HepG2 (cell line): ENCODE results near the gene LARP4. TPM values are rescaled to one million over a fixed set of nuclear protein-coding genes. Genes with fewer than 3 reads are reported as not detected.

Experiments
- AKAP8 ChIP-seq: sonication (generic); formaldehyde crosslinking; IDR thresholded peaks from 2 replicates; pipeline ENCODE4 v1.5.1; 2020; ENCODE audit warnings: mild to moderate bottlenecking, missing genetic modification reagents
- CREB3 ChIP-seq: sonication (generic); formaldehyde crosslinking; IDR thresholded peaks from 2 replicates; pipeline ENCODE4 v1.5.0; 2020; ENCODE audit warnings: missing genetic modification reagents
- HDAC6 ChIP-seq: fragments of 200-600 bp; sonication (generic); IDR thresholded peaks from 2 replicates; pipeline ENCODE4 v1.7.0; 2017; ENCODE audit warnings: mild to moderate bottlenecking, antibody characterized with exemption, low read length, low read depth
- HOXA9 ChIP-seq: sonication (generic); formaldehyde crosslinking; IDR thresholded peaks from 2 replicates; pipeline ENCODE4 v1.8.1; 2022; ENCODE audit warnings: missing genetic modification reagents, mild to moderate bottlenecking, moderate library complexity, borderline replicate concordance
- IKZF5 ChIP-seq: IDR thresholded peaks from 2 replicates; pipeline ENCODE4 v1.6.1; 2018; ENCODE audit warnings: missing genetic modification reagents, mild to moderate bottlenecking, missing compliant biosample characterization
- MAX ChIP-seq: IDR thresholded peaks from 2 replicates; pipeline ENCODE4 v1.6.1; 2012; ENCODE audit warnings: inconsistent platforms
- MTERF4 ChIP-seq: sonication (generic); formaldehyde crosslinking; IDR thresholded peaks from 2 replicates; pipeline ENCODE4 v1.8.0; 2023; ENCODE audit warnings: mild to moderate bottlenecking, missing genetic modification reagents
- PCBP1 ChIP-seq: fragments of 200-400 bp; formaldehyde crosslinking; IDR thresholded peaks from 2 replicates; pipeline ENCODE4 v1.6.1; 2017; ENCODE audit warnings: mild to moderate bottlenecking, low read depth, low read length, borderline replicate concordance
- RBAK ChIP-seq: sonication (generic); formaldehyde crosslinking; IDR thresholded peaks from 2 replicates; pipeline ENCODE4 v1.5.1; 2020; ENCODE audit warnings: mild to moderate bottlenecking, missing genetic modification reagents
- REPIN1 ChIP-seq: sonication (generic); formaldehyde crosslinking; IDR thresholded peaks from 2 replicates; pipeline ENCODE4 v1.8.0; 2022; ENCODE audit warnings: missing genetic modification reagents, low read depth, mild to moderate bottlenecking, borderline replicate concordance
- TFDP1 ChIP-seq: IDR thresholded peaks from 2 replicates; pipeline ENCODE4 v1.6.1; 2016; ENCODE audit warnings: missing compliant biosample characterization, missing genetic modification reagents, borderline replicate concordance
- TP53 ChIP-seq: sonication (generic); formaldehyde crosslinking; conservative IDR thresholded peaks from 2 replicates; pipeline ENCODE4 v1.4.0; 2020; ENCODE audit warnings: missing genetic modification reagents
- TRAFD1 ChIP-seq: sonication (generic); formaldehyde crosslinking; IDR thresholded peaks from 2 replicates; pipeline ENCODE4 v1.5.1; 2020; ENCODE audit warnings: missing genetic modification reagents, mild to moderate bottlenecking, borderline replicate concordance
- YY1 ChIP-seq: IDR thresholded peaks from 2 replicates; pipeline ENCODE4 v1.6.1; 2011; ENCODE audit warnings: low read length, low read depth, moderate library complexity, mild to moderate bottlenecking; ENCODE audit not compliant: insufficient read depth, insufficient replicate concordance
- ZNF230 ChIP-seq: sonication (generic); formaldehyde crosslinking; IDR thresholded peaks from 2 replicates; pipeline ENCODE4 v1.4.0; 2020; ENCODE audit warnings: mild to moderate bottlenecking, missing genetic modification reagents
- ZNF276 ChIP-seq: sonication (generic); formaldehyde crosslinking; IDR thresholded peaks from 2 replicates; pipeline ENCODE4 v1.4.0; 2020; ENCODE audit warnings: mild to moderate bottlenecking, low read depth, missing genetic modification reagents
- ZNF557 ChIP-seq: sonication (generic); formaldehyde crosslinking; IDR thresholded peaks from 2 replicates; pipeline ENCODE4 v1.4.0; 2020; ENCODE audit warnings: missing genetic modification reagents
- ZNF569 ChIP-seq: sonication (generic); formaldehyde crosslinking; IDR thresholded peaks from 2 replicates; pipeline ENCODE4 v1.5.0; 2020; ENCODE audit warnings: mild to moderate bottlenecking, missing genetic modification reagents, moderate library complexity, borderline replicate concordance
- ZNF703 ChIP-seq: sonication (generic); formaldehyde crosslinking; IDR thresholded peaks from 2 replicates; pipeline ENCODE4 v1.5.1; 2020; ENCODE audit warnings: missing genetic modification reagents, mild to moderate bottlenecking, moderate library complexity, borderline replicate concordance
- ZNF816 ChIP-seq: sonication (generic); formaldehyde crosslinking; IDR thresholded peaks from 2 replicates; pipeline ENCODE4 v1.8.0; 2022; ENCODE audit warnings: missing genetic modification reagents, mild to moderate bottlenecking, borderline replicate concordance
- polyA plus RNA-seq, 8 experiments: library from polyadenylated mRNA; depleted of rRNA in 3 of 8; stranded (reverse) in 7 of 8; unstranded in 1 of 8; fragments of >200 nt; fragmentation: Illumina TruSeq in 4 of 8; extraction: Trizol in 4 of 8; gene quantifications; 2 replicates each; pipeline versions ENCODE4 v1.2.1 to v1.2.3, GENCODE V29; 2011 to 2016; ENCODE audit warnings: low read depth in 4 of 8, missing spikeins in 1 of 8, mixed read lengths in 1 of 8; ENCODE audit not compliant: insufficient read depth in 1 of 8
- total RNA-seq, 5 experiments: library from RNA; depleted of rRNA; stranded (reverse); fragments of >200 nt; fragmentation: Illumina TruSeq; extraction: Trizol; gene quantifications; 2 replicates each; pipeline ENCODE4 v1.2.3, GENCODE V29; 2016; ENCODE audit warnings: low read depth in 1 of 5

Gene LARP4
- total and polyA plus RNA-seq, 2 of the 13 experiments (the other 11 are each of a cell fraction or from before 2014, with no cell fraction given), result 16.4 to 42.7 TPM

GRCh38 chr12:50504798-50505674 is 104.4 kb downstream of the LARP4 start, which contains the start of gene DIP2B (continued):
- no peak for TF ChIP-seq MTERF4 (CRISPR knock-in tag)
- TF ChIP-seq RBAK, result no peak
- no peak for TF ChIP-seq TRAFD1 (CRISPR knock-in tag)
- TF ChIP-seq MAX, result peak; percentile 92
- peak; percentile 96 for TF ChIP-seq REPIN1 (CRISPR knock-in tag)
- TF ChIP-seq ZNF816 (CRISPR knock-in tag), result no peak
- 0 out of 2 replicates have a peak, but pooled peaks have one; percentile 42 for TF ChIP-seq TFDP1
- no peak for TF ChIP-seq ZNF557 (CRISPR knock-in tag)
- no peak for TF ChIP-seq PCBP1
- TF ChIP-seq HOXA9, result no peak
- no peak for TF ChIP-seq HDAC6
- no peak for TF ChIP-seq ZNF569 (CRISPR knock-in tag)
- no peak for TF ChIP-seq ZNF230 (CRISPR knock-in tag)
- peak; percentile 87 for TF ChIP-seq YY1
- TF ChIP-seq ZNF276, result no peak
- no peak for TF ChIP-seq CREB3
- TF ChIP-seq IKZF5 (CRISPR knock-in tag), result peak; percentile 72; the same call in 1 of the 2 replicates
- TF ChIP-seq ZNF703 (CRISPR knock-in tag), result no peak
- TF ChIP-seq TP53 (CRISPR knock-in tag), result no peak
- no peak; the same call in 1 of the 2 replicates for TF ChIP-seq AKAP8 (CRISPR knock-in tag)
